PC-3 (cell line): ENCODE measurements around the gene PRMT1.

Source experiments
- EZH2 ChIP-seq: fragments of 300-600 bp; sonication (generic); IDR thresholded peaks from one replicate; pipeline ENCODE4 v1.6.1; 2017; ENCODE audit warnings: antibody characterized with exemption, mild to moderate bottlenecking, low read length; ENCODE audit not compliant: unreplicated experiment
- TF ChIP-seq, protein P1 (sequence below): fragments of 300-600 bp; sonication (generic); conservative IDR thresholded peaks from 2 replicates; pipeline ENCODE4 v1.5.1; 2017; ENCODE audit warnings: antibody characterized with exemption, low read depth, mild to moderate bottlenecking, low read length

GRCh38 chr19:49696115-49696514 lies 19.0 kb downstream of the PRMT1 start:
- TF ChIP-seq, protein P1, sequence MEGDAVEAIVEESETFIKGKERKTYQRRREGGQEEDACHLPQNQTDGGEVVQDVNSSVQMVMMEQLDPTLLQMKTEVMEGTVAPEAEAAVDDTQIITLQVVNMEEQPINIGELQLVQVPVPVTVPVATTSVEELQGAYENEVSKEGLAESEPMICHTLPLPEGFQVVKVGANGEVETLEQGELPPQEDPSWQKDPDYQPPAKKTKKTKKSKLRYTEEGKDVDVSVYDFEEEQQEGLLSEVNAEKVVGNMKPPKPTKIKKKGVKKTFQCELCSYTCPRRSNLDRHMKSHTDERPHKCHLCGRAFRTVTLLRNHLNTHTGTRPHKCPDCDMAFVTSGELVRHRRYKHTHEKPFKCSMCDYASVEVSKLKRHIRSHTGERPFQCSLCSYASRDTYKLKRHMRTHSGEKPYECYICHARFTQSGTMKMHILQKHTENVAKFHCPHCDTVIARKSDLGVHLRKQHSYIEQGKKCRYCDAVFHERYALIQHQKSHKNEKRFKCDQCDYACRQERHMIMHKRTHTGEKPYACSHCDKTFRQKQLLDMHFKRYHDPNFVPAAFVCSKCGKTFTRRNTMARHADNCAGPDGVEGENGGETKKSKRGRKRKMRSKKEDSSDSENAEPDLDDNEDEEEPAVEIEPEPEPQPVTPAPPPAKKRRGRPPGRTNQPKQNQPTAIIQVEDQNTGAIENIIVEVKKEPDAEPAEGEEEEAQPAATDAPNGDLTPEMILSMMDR = no peak
- no peak for TF ChIP-seq EZH2
